Panc1 (cell line): Measurements from ENCODE around the gene ITPR3. TPM values are rescaled to one million over a fixed set of nuclear protein-coding genes. Genes with fewer than 3 reads are reported as not detected.

Experiments used
- ATAC-seq: fragments of 200-7000 bp; cut with Tn5 transposase; 2 replicates; pipeline ENCODE4 v1.9.1; 2020; ENCODE audit warnings: mild to moderate bottlenecking, moderate library complexity
- BruUV-seq: library from RNA; stranded (reverse); fragments of 400-500 nt; replicated peaks from 2 replicates; lab custom pipeline; 2021; lab: Mats Ljungman, UMichigan
- CTCF ChIA-PET: fragments of 300-600 bp; sonication (Branson Sonifier 250); formaldehyde crosslinking; loops from one replicate; lab custom pipeline; 2022; ENCODE audit warnings: antibody characterized with exemption; lab: Charles Lee
- POLR2A ChIA-PET: fragments of 300-600 bp; sonication (Branson Sonifier 250); formaldehyde crosslinking; loops from one replicate; lab custom pipeline; 2022; ENCODE audit warnings: antibody characterized with exemption; lab: Charles Lee
- DNase-seq: peaks from one replicate; pipeline ENCODE4 v3.0.0-alpha.2; 2010; ENCODE audit warnings: low read depth, low spot score
- H3K27ac ChIP-seq: 2 replicates; pipeline ENCODE4 v1.5.1; 2011; ENCODE audit warnings: mild to moderate bottlenecking, low read length, inconsistent platforms
- H3K27me3 ChIP-seq: fragments of 200-500 bp; sonication (Bioruptor generic); 2 replicates; pipeline ENCODE4 v1.6.0; 2014; ENCODE audit warnings: low read length, inconsistent platforms; ENCODE audit not compliant: control insufficient read depth, insufficient read depth
- H3K36me3 ChIP-seq: fragments of 200-500 bp; sonication (Bioruptor generic); 2 replicates; pipeline ENCODE4 v1.5.1; 2014; ENCODE audit warnings: inconsistent platforms, mild to moderate bottlenecking, low read length, moderate library complexity; ENCODE audit not compliant: control insufficient read depth, insufficient read depth
- H3K4me1 ChIP-seq: 2 replicates; pipeline ENCODE4 v1.5.1; 2011; ENCODE audit warnings: inconsistent platforms, mild to moderate bottlenecking, low read length, moderate library complexity; ENCODE audit not compliant: control insufficient read depth, insufficient read depth
- H3K4me3 ChIP-seq, 2 experiments: 2 replicates each; pipeline ENCODE4 v1.5.1; 2011 to 2012; ENCODE audit warnings: low read depth in 2 of 2, low read length in 2 of 2, mild to moderate bottlenecking in 2 of 2, inconsistent platforms in 1 of 2, moderate library complexity in 1 of 2
- H3K9me3 ChIP-seq: fragments of 200-500 bp; sonication (Bioruptor generic); 2 replicates; pipeline ENCODE4 v1.5.1; 2014; ENCODE audit warnings: low read depth, mild to moderate bottlenecking, inconsistent platforms, low read length, moderate library complexity; ENCODE audit not compliant: control insufficient read depth, insufficient read depth
- POLR2AphosphoS5 ChIP-seq: IDR thresholded peaks from 2 replicates; pipeline ENCODE4 v1.6.1; 2012; ENCODE audit warnings: mild to moderate bottlenecking, low read depth, low read length, moderate library complexity
- SIN3A ChIP-seq: IDR thresholded peaks from 2 replicates; pipeline ENCODE4 v1.6.1; 2012; ENCODE audit warnings: low read depth, mild to moderate bottlenecking, low read length, moderate library complexity, borderline replicate concordance; ENCODE audit not compliant: insufficient read depth
- TCF7L2 ChIP-seq: IDR thresholded peaks from 2 replicates; pipeline ENCODE4 v1.6.1; 2011; ENCODE audit warnings: mild to moderate bottlenecking, low read depth, low read length, inconsistent platforms
- in situ Hi-C: cut with HindIII; loops from 2 replicates; pipeline ENCODE4 v1.10.0; 2016; ENCODE audit warnings: low sequenced_read_pairs, low pct_unique_long_range_greater_than_20kb
- intact Hi-C: fragments of 100-400 bp; cut with micrococcal nuclease; formaldehyde crosslinking; loops from one replicate; pipeline ENCODE4 v1.10.0; 2022; ENCODE audit not compliant: unreplicated experiment
- total RNA-seq: library from RNA; stranded (reverse); gene quantifications from one replicate; pipeline ENCODE4 v1.2.1, GENCODE V29; 2021; ENCODE audit not compliant: unreplicated experiment
- TF ChIP-seq, protein P1 (sequence below): fragments of 450-650 bp; IDR thresholded peaks from 2 replicates; pipeline ENCODE4 v1.5.1; 2017; ENCODE audit warnings: mild to moderate bottlenecking
- TF ChIP-seq, protein P2 (sequence below), 2 experiments: IDR thresholded peaks; 2 replicates each; pipeline ENCODE4 v1.6.1; 2011 to 2012; ENCODE audit warnings: low read depth in 2 of 2, control low read depth in 1 of 2, low read length in 1 of 2, mild to moderate bottlenecking in 1 of 2, moderate library complexity in 1 of 2; ENCODE audit not compliant: insufficient read depth in 1 of 2

ITPR3 gene
- total RNA-seq, 1 experiment from 2014 or later = 65.8 TPM

DNA sequence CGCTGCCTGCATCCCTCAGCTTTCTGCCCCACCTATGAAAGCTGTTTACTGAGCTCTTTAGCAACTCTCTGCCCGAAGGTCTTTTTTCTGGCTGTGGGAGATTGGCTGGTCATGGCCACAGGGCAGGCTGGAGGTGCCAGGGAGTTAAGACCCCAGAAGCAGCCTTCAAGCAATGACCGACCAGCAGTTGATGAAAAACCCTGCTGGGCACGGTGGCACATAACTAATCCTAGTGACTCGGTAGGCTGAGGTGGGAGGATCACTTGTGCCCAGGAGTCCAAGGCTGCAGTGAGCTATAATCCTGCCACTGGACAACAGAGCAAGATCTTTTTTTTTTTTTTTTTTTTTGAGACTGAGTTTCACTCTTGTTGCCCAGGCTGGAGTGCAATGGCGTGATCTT, 20.4 kb upstream of the ITPR3 start:
- DNase-seq (no peak), ATAC-seq (no peak)
- ChIA-PET CTCF (no interaction called here), POLR2A (no interaction called here)
- intact Hi-C loops = no loop called here
- no peak overlapping the region for H3K4me3 ChIP-seq
- in situ Hi-C loops = no loop called here
- H3K27me3 ChIP-seq = no peaks in the 10 kb centered on the region
- H3K36me3 ChIP-seq = no peaks in the 10 kb centered on the region
- no peak overlapping the region for H3K27ac ChIP-seq
- no TSS peak for BruUV-seq
- TF ChIP-seq SIN3A = no peak
- no peaks in the 10 kb centered on the region for H3K4me1 ChIP-seq
- no peaks in the 10 kb centered on the region for H3K9me3 ChIP-seq

DNA sequence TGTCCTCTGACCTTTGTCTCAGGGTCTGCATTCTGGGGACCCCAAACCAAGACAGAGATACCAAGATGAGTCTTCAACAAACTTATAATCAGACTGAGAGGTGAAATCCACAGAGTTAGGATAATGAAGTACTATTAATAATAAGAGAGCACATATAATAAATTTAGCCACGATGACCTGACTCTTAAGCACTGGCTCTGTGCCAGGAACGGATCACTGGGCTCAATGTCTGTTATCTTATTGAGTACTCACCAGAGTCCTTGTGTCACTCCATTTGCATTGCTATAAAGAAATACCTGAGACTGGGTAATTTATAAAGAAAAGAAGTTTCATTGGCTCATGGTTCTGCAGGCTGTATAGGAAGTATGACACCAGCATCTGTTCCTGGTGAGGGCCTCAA, 18.9 kb upstream of the ITPR3 start:
- H3K36me3 ChIP-seq = no peaks in the 10 kb centered on the region
- in situ Hi-C loops = no loop called here
- H3K9me3 ChIP-seq = no peaks in the 10 kb centered on the region
- H3K4me1 ChIP-seq = no peaks in the 10 kb centered on the region
- ATAC-seq (no peak), DNase-seq (no peak)
- no peak overlapping the region for H3K27ac ChIP-seq
- no peak overlapping the region for H3K4me3 ChIP-seq
- no peaks in the 10 kb centered on the region for H3K27me3 ChIP-seq
- POLR2A ChIA-PET = no interaction called here
- BruUV-seq = no TSS peak
- CTCF ChIA-PET = no interaction called here
- intact Hi-C loops = no loop called here
- TF ChIP-seq SIN3A (no peak), TCF7L2 (no peak), POLR2AphosphoS5 (no peak)
- TF ChIP-seq, protein P1, sequence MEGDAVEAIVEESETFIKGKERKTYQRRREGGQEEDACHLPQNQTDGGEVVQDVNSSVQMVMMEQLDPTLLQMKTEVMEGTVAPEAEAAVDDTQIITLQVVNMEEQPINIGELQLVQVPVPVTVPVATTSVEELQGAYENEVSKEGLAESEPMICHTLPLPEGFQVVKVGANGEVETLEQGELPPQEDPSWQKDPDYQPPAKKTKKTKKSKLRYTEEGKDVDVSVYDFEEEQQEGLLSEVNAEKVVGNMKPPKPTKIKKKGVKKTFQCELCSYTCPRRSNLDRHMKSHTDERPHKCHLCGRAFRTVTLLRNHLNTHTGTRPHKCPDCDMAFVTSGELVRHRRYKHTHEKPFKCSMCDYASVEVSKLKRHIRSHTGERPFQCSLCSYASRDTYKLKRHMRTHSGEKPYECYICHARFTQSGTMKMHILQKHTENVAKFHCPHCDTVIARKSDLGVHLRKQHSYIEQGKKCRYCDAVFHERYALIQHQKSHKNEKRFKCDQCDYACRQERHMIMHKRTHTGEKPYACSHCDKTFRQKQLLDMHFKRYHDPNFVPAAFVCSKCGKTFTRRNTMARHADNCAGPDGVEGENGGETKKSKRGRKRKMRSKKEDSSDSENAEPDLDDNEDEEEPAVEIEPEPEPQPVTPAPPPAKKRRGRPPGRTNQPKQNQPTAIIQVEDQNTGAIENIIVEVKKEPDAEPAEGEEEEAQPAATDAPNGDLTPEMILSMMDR = no peak
- TF ChIP-seq, protein P2, sequence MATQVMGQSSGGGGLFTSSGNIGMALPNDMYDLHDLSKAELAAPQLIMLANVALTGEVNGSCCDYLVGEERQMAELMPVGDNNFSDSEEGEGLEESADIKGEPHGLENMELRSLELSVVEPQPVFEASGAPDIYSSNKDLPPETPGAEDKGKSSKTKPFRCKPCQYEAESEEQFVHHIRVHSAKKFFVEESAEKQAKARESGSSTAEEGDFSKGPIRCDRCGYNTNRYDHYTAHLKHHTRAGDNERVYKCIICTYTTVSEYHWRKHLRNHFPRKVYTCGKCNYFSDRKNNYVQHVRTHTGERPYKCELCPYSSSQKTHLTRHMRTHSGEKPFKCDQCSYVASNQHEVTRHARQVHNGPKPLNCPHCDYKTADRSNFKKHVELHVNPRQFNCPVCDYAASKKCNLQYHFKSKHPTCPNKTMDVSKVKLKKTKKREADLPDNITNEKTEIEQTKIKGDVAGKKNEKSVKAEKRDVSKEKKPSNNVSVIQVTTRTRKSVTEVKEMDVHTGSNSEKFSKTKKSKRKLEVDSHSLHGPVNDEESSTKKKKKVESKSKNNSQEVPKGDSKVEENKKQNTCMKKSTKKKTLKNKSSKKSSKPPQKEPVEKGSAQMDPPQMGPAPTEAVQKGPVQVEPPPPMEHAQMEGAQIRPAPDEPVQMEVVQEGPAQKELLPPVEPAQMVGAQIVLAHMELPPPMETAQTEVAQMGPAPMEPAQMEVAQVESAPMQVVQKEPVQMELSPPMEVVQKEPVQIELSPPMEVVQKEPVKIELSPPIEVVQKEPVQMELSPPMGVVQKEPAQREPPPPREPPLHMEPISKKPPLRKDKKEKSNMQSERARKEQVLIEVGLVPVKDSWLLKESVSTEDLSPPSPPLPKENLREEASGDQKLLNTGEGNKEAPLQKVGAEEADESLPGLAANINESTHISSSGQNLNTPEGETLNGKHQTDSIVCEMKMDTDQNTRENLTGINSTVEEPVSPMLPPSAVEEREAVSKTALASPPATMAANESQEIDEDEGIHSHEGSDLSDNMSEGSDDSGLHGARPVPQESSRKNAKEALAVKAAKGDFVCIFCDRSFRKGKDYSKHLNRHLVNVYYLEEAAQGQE (IDR thresholded peaks at IDR 0.05; ENCODE audit: insufficient read depth in 1 of 2, low read depth in 2 of 2, low read length in 1 of 2) = no peak

DNA sequence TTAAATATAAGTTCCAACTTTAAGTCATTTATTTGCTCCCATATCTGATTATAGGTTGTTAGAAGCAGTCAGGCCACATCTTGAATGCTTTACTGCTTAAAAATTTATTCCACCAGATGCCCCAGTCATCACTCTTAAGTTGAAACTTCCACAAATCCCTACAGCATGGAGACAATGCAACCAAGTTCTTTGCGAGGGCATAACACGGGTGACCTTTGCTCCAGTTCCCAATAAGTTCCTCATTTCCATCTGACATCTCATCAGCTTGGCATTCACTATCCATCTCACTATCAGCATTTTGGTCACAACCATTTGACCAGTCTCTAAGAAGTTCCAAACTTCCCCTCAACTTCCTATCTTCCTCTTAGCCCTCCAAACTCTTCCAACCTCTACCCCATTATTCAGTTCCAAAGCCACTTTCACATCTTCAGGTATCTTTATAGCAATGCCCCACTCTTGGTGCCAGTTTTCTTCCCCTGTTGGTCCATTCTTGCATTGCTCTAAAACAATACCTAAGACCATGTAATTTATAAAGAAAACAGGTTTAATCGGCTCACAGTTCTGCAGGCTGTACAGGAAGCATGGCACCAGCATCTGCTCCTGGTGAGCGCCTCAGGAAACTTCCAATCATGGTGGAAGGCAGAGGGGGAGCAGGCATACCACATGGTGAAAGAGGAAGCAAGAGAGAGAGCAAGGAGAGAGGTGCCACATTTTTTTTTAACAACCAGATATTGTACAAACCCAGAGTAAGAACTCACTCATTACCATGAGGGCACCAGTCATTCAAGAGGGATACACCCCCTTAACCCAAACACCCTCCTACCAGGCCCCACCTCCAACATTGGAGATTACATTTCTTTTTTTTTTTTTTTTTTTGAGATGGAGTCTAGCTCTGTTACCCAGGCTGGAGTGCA, 15.9 kb upstream of the ITPR3 start:
- in situ Hi-C loops = no loop called here
- ChIA-PET CTCF (no interaction called here), POLR2A (no interaction called here)
- Histone ChIP-seq H3K27ac (no peak overlapping the region), H3K4me3 (no peak overlapping the region), H3K36me3 (no peaks in the 10 kb centered on the region), H3K4me1 (peaks cover 18% of the 10 kb centered on the region), H3K9me3 (no peaks in the 10 kb centered on the region), H3K27me3 (no peaks in the 10 kb centered on the region)
- BruUV-seq = no TSS peak
- DNase-seq (no peak), ATAC-seq (no peak)
- no peak for TF ChIP-seq TCF7L2
- TF ChIP-seq, protein P2 (IDR thresholded peaks at IDR 0.05; ENCODE audit: insufficient read depth in 1 of 2, low read depth in 2 of 2, low read length in 1 of 2) = no peak
- no peak for TF ChIP-seq POLR2AphosphoS5
- no peak for TF ChIP-seq SIN3A
- TF ChIP-seq, protein P1 = no peak
- intact Hi-C loops = no loop called here
